Neural crest cell (in vitro differentiated cells): ENCODE measurements around the gene SHBG. TPM values are rescaled to one million over a fixed set of nuclear protein-coding genes. Genes with fewer than 3 reads are reported as not detected.
A peak's percentile ranks its signal among the peaks of the same experiment; 100 is the strongest.

Source experiments
- DNase-seq: peaks from one replicate; pipeline ENCODE4 v3.0.0; 2021; ENCODE audit warnings: low read depth, mixed read lengths, low spot score
- H3K27ac Mint-ChIP-seq: one replicate; pipeline ENCODE4 v1.8.0; 2021; ENCODE audit warnings: mild to moderate bottlenecking, mixed read lengths; ENCODE audit not compliant: unreplicated experiment
- H3K27me3 Mint-ChIP-seq: 2 replicates; pipeline ENCODE4 v1.8.0; 2021; ENCODE audit warnings: low read depth, mild to moderate bottlenecking, mixed read lengths
- H3K36me3 Mint-ChIP-seq: 2 replicates; pipeline ENCODE4 v1.8.0; 2021; ENCODE audit warnings: low read depth, mild to moderate bottlenecking, mixed read lengths
- H3K4me1 Mint-ChIP-seq: 2 replicates; pipeline ENCODE4 v1.8.0; 2021; ENCODE audit warnings: mixed read lengths
- H3K4me3 Mint-ChIP-seq: one replicate; pipeline ENCODE4 v1.8.0; 2021; ENCODE audit warnings: mild to moderate bottlenecking, mixed read lengths
- H3K9me3 Mint-ChIP-seq: 2 replicates; pipeline ENCODE4 v1.8.0; 2021; ENCODE audit warnings: mixed read lengths
- CTCF ChIP-seq: fragments of 200-600 bp; sonication (generic); conservative IDR thresholded peaks from 2 replicates; pipeline ENCODE4 v1.5.0; 2021; ENCODE audit warnings: antibody characterized with exemption, mild to moderate bottlenecking
- total RNA-seq: library from RNA; stranded (reverse); gene quantifications from 2 replicates; pipeline ENCODE4 v1.2.1, GENCODE V29; 2021

The SHBG gene
- total RNA-seq, 1 donor from 2014 or later, result 2.5 TPM

DNA sequence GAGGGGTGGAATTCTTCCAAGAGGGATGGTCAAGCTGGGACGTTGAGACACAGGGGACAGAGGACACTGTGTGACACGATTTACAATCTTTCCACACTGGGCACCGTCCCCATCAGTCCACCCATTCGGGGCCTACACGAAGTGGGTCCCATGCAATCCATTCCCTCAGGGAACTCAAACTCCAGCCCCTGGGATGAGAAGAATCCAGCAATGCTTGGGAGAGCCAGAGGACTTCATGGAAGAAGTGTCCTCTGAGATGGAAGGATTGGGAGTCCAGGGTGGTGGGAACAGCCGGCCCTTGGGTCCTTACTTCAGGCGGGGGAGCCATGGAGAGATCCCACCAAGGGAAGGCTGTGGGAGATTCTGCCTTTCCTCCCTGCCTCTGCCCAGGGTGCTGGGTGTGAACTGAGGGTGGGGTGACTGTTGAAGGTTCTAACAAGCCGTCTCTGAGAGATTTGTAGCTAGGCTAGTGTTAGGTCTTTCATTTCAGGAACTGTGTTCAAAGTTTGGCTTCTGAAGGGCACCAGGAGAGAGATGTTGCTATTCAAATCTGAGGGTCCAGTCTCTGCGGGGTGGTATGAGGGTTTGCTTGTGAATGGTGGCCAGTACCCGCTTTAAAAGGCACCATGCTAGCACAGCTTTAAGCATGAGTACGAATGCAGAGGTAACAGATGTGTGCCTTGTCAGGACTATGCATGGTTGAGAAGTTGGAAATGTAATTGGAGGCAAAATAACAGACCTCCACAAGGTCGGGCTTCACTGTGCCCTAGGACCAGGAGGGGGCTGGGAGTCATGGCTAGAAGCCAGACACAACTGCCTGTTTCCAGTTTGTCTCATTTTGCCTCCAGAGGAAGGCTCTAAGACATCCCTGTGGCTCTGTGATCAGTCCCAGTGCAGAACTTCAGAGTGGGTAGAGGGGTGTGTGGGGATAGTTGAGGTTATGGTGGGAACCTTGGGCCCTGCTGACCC is 22.7 kb downstream of the SHBG start:
- Mint-ChIP-seq H3K4me3 (peak overlapping the region; percentile 84), H3K27me3 (peaks cover 9% of the 10 kb centered on the region), H3K4me1 (peaks cover 51% of the 10 kb centered on the region), H3K9me3 (no peaks in the 10 kb centered on the region), H3K36me3 (peaks cover 8% of the 10 kb centered on the region), H3K27ac (no peak overlapping the region)
- DNase-seq, result no peak
- TF ChIP-seq CTCF, result no peak

DNA sequence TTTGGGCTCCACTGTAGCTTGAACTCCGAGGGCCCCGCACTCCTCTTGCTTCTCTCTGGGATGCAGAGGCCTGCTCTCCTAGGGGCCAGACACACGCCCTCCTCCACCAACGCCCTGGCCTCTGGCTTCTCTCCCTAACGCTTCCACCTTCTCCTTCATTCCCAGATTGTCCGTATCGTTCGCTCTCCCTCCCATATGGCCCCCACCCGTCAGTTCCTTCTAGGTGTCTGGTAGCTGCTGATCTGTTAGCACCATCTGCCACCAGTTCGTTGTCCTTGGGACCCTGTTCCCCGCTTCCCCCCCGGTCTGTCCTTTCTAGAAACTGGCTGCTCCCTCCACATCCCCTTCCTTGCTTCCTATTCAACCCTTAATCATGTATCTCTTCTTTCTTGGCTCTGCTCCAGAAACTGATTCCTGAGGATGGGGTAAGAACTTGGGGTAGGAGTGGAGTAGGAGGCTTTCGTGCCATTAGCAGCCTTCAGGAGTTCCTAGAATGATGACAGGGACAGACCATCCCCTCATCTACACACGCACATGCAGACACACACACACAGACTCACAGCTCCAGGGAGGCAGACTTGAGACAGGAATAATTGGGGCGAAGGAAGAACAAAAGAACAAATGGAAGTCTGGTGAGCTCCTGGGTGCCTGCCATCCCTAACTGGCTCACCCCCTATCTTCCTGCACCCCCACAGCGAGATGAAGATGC is 25.1 kb downstream of the SHBG start:
- peaks cover 57% of the 10 kb centered on the region for H3K4me1 Mint-ChIP-seq
- DNase-seq, result no peak
- peaks cover 8% of the 10 kb centered on the region for H3K36me3 Mint-ChIP-seq
- H3K27ac Mint-ChIP-seq, result no peak overlapping the region
- H3K9me3 Mint-ChIP-seq, result no peaks in the 10 kb centered on the region
- peak overlapping the region; percentile 54 for H3K4me3 Mint-ChIP-seq
- TF ChIP-seq CTCF, result no peak
- H3K27me3 Mint-ChIP-seq, result peaks cover 9% of the 10 kb centered on the region

DNA sequence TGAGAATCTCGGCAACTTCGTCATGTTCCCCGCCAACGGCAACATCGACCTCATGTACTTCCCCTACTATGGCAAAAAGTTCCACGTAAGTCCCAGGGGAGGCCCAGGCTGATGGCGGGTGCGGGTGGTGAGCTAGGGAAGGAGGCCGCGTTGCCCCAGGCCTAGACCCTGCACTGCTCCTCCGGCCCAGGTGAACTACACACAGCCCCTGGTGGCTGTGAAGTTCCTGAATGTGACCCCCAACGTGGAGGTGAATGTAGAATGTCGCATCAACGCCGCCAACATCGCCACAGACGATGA is 25.6 kb downstream of the SHBG start:
- Mint-ChIP-seq H3K4me3 (no peak overlapping the region), H3K4me1 (peaks cover 52% of the 10 kb centered on the region), H3K9me3 (no peaks in the 10 kb centered on the region), H3K36me3 (peaks cover 8% of the 10 kb centered on the region), H3K27ac (no peak overlapping the region), H3K27me3 (peaks cover 9% of the 10 kb centered on the region)
- no peak for TF ChIP-seq CTCF
- no peak for DNase-seq

DNA sequence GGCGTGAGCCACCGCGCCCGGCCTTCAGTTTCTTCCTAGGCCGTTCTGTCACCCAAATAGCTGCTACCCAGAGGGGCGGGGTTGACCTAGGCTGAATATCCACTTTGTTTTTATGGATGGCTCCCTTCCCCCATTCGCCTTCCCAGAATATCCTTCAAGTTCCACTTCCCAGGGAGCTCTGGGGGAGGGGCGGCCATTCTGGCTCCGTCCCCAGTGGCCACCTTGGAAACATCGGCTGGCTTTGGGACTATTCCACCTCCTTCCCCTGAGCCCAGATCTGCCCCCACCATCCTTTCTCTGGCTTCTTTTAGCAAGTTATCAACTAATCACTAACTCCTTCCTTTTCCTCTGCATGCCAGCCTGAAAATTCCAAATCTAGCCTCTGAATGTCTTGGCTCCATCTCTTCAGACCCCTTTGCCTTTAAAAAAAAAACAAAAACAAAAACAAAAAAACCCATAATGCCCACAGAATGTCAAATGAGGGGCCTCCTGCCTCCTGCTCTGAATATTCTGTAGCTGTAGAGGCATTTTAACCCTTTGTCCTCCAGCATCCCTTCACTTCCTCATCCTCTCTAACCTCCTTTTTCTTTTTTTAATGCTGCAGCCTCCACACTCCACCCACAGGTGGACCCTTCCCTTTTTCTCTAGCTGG is 27.1 kb downstream of the SHBG start:
- peaks cover 4% of the 10 kb centered on the region for H3K27me3 Mint-ChIP-seq
- peak overlapping the region; percentile 76 for H3K4me3 Mint-ChIP-seq
- peaks cover 44% of the 10 kb centered on the region for H3K4me1 Mint-ChIP-seq
- H3K9me3 Mint-ChIP-seq, result no peaks in the 10 kb centered on the region
- H3K27ac Mint-ChIP-seq, result peak overlapping the region; percentile 83
- TF ChIP-seq CTCF, result no peak
- H3K36me3 Mint-ChIP-seq, result peaks cover 8% of the 10 kb centered on the region
- peak; percentile 71 for DNase-seq

DNA sequence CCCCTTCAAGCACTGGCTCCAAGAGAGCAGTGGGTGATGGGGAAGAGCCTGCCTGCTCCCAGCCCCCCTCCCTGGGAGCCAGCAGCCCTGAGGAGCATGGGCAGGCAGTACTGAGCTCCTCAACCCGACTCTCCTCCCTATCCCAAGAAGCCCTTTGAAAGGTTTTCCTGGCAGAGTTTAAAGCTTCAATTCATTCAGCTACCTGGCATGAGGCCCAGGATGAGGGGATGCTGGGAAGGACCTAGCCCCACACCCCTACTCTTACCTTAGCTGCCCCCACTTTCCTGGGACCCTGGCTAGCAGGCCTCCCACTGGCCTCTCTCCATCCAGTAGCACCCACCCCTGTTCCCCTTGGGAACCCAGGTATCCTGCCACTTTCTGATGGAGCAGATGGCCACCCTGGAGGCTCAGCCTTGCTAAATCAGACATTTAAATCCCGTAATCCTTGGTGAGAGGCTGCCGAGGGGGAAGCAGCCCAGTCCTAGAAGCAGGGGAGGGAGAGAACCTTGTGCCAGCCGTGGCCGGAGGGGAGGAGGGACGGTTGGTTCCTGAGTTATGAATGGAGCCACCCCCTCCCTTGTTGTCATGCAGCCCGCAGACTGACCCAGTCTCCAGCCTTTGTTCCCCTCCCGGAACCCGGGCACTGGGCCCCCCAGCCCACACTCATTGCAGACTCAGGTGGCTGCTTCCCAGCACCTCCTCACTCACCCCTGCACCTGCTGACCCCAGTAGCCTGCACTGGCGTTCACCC is 37.9 kb downstream of the SHBG start:
- H3K36me3 Mint-ChIP-seq, result peaks cover 12% of the 10 kb centered on the region
- no peak overlapping the region for H3K4me3 Mint-ChIP-seq

More for the DNA sequence above, 37.9 kb downstream of the SHBG start:
- no peaks in the 10 kb centered on the region for H3K9me3 Mint-ChIP-seq
- H3K4me1 Mint-ChIP-seq, result no peaks in the 10 kb centered on the region
- H3K27ac Mint-ChIP-seq, result no peak overlapping the region
- H3K27me3 Mint-ChIP-seq, result no peaks in the 10 kb centered on the region
- TF ChIP-seq CTCF, result no peak
- DNase-seq, result no peak
